ENCODE results near the gene ANXA7.
A peak's percentile ranks its signal among the peaks of the same experiment; 100 is the strongest.
"Not testable (repeated sequence)": the region's sequence is repeated elsewhere in the genome, so short reads cannot be mapped to it uniquely, and the experiment has no call there.

Gene ANXA7

DNA sequence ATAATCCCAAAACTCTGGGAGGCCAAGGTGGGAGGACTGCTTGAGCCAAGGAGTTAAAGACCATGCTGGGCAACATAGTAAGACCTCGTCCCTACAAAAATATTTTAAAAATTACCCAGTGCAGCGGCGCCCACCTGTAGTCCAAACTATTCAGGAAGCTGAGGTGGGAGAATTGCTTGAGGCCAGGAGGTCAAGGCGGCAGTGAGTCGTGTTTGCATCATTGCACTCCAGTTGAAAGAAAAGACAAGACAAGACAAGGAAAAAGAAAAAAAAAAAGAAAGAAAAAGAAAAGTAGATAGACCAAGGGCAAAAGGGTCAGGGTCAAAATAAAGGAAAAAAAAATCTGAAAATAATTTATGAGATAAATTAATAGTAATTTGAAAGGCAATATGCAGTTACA, 5.8 kb downstream of the ANXA7 start:
- DNase-seq (ENCODE audit: low read depth in 2 of 3, low spot score in 1 of 3) = no peak

DNA sequence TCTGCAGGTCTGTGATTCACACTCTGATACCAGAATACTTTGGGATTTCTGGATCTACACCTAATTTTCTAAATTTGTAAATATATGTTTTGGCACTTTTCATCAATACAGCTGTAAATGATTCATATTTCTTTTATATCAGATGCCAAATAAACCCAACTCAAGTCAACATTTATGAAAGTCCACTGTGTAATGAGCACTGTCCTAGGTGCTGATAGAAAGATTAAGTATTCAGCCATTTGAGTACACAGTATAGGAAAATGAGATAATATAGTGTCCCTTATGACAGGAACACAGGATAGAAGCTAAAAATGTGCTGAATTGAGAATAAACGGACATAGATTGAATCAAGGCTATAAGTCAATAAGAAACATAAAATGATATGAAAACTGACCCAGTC, 6.4 kb downstream of the ANXA7 start:
- DNase-seq (ENCODE audit: low read depth in 2 of 3, low spot score in 1 of 3) = no peak

- DNase-seq (ENCODE audit: low read depth in 2 of 3, low spot score in 1 of 3) = no peak
Measured at GRCh38 chr10:73406846-73407245, 7.0 kb downstream of the ANXA7 start.

DNA sequence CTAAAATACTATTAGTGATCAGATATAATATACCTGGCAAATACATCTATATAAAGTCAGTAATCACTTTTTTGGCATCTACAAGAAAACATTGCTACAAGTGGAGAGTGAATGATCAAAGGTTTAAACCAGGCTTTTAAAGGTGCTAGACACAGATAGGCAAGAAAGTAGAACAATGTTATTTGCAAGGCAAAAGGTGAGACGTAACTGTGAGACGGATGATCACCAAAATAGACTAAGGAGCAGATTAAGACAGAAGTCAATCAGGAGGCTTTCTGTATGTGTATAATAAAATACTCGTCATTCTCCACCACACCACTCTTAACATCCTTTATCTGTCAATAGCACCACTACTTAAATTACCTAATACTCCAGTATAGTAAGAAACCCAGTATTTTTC, 8.3 kb downstream of the ANXA7 start:
- no peak for DNase-seq (ENCODE audit: low read depth in 2 of 3, low spot score in 1 of 3)

DNA sequence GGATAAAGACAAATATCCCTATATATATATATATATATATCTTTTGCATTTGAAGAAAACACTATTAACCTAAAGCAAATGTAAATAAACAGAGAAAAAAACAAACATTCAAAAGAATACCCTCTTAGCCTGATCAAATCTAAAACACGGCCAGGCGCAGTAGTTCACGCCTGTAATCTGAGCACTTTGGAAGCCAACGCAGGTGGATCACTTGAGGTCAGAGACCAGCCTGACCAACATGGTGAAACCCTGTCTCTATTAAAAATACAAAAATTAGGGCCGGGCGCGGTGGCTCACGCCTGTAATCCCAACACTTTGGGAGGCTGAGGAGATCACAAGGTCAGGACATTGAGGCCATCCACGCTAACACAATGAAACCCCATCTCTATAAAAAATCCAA, 9.2 kb downstream of the ANXA7 start:
- no peak for DNase-seq (ENCODE audit: low read depth in 2 of 3, low spot score in 1 of 3)

DNA sequence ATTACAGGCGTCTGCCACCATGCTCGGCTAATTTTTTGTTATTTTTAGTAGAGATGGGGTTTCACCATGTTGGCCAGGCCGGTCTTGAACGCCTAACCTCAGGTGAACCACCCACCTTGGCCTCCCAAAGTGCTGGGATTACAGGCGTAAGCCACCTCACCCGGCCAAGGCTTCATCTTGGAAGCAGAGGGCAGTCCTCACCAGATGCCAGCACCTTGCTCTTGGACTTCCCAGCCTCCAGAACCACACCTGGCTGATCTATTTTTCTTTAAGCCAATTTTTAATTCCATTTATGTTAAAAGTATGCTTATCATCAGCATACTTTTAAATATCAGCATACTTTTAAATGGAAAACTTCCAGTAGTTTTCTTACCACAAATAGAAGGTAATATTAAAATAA, 12.2 kb downstream of the ANXA7 start:
- DNase-seq (ENCODE audit: low read depth in 2 of 3, low spot score in 1 of 3) = no peak

GRCh38 chr10:73399063-73399462, 14.8 kb downstream of the ANXA7 start:
- DNase-seq (ENCODE audit: low read depth in 2 of 3, low spot score in 1 of 3) = no peak

- no peak for DNase-seq (ENCODE audit: low read depth in 2 of 3, low spot score in 1 of 3)
Measured at GRCh38 chr10:73398024-73398423, 15.8 kb downstream of the ANXA7 start.

DNA sequence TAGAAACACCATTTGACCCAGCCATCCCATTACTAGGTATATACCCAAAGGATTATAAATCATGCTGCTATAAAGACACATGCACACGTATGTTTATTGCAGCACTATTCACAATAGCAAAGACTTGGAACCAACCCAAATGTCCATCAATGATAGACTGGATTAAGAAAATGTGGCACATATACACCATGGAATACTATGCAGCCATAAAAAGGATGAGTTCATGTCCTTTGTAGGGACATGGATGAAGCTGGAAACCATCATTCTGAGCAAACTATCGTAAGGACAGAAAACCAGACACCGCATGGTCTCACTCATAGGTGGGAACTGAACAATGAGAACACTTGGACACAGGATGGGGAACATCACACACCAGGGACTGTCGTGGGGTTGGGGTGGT, 19.5 kb downstream of the ANXA7 start:
- DNase-seq (ENCODE audit: low read depth in 2 of 3, low spot score in 1 of 3) = not testable (repeated sequence)

- DNase-seq (ENCODE audit: low read depth in 2 of 3, low spot score in 1 of 3) = no peak
Measured at GRCh38 chr10:73388228-73388627, 25.6 kb downstream of the ANXA7 start.

DNA sequence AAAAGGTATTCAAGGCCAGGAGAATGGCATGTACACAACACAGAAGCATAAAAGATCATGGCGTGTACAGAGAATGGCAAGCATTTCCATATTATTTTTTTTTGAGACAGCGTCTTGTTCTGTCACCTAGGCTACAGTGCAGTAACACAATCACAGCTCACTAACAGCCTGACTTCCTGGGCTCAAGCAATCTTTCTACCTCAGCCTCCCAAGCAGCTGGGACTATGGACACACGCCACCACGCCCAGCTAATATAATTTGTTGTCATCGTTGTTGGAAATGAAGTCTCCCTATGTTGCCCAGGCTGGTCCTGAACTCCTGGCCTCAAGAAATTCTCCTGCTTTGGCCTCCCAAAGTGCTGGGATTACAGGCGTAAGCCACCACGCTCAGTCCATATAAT, 27.3 kb downstream of the ANXA7 start:
- DNase-seq (ENCODE audit: low read depth in 2 of 3, low spot score in 1 of 3) = no peak

GRCh38 chr10:73379064-73379748, 34.7 kb downstream of the ANXA7 start:
- no peak for DNase-seq (ENCODE audit: low read depth in 2 of 3, low spot score in 1 of 3)

GRCh38 chr10:73376679-73377078, 37.2 kb downstream of the ANXA7 start:
- DNase-seq (ENCODE audit: low read depth in 2 of 3, low spot score in 1 of 3) = no peak

- DNase-seq (ENCODE audit: low read depth in 2 of 3, low spot score in 1 of 3) = peak in 1 of 3 donors; percentile 9
Measured at GRCh38 chr10:73368238-73368637, 45.6 kb downstream of the ANXA7 start.

GRCh38 chr10:73366381-73367298, 47.2 kb downstream of the ANXA7 start:
- DNase-seq (ENCODE audit: low read depth in 2 of 3, low spot score in 1 of 3) = no peak

- DNase-seq (ENCODE audit: low read depth in 2 of 3, low spot score in 1 of 3) = no peak
Measured at GRCh38 chr10:73364964-73365363, 48.9 kb downstream of the ANXA7 start.

- no peak for DNase-seq (ENCODE audit: low read depth in 2 of 3, low spot score in 1 of 3)
Measured at GRCh38 chr10:73359492-73359891, 54.4 kb downstream of the ANXA7 start.

DNA sequence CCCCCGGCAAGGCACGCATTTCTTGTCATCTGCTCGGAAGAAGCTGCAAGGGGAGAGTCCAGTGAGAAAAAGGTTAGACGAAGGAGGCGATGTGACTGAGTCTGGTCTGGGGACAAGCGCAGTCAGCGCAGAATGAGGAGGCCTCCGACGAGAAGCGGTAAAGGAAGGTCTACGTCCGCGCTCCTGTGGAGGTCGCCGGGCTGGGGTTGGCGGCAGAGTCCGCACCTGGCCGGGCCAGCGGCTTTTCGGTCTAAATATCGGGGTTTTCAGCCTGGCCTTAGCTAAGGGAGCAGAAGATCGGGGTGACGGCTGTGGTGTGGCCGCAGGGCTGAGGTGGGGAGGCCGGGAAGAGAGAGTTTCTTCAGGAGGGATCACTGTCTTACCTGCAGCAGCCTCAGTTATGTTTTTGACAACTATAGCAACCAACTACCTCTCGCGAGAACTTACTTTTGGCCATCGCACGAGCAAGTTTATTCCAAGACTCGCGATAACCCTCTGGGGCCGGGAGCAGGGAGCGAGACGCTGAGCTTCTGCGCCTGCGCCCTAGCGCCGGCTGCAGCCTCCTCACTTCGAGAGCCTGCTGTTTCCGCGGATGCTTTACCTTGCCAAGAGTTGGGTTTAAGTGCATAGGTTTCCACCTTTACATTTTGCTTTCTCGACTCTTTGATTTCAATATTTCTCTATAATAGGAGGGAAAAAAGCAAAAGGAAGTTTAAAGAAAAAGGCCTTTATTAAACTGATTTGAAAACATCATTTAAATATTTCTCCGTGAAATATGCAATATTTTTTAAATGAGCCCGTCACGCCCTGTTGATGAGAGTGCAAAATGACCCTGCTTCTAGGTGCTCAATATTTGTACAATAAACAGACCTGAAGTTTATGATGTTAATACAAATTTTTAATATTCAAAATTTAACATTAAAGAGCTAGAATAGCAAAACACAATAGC, 55.3 kb downstream of the ANXA7 start, which contains the start of gene CFAP70:
TSS of gene CFAP70 (minus strand) at position 534 of the 949 bp plus-strand sequence. CDS start 4,068 bp downstream, outside the sequence.
- DNase-seq (ENCODE audit: low read depth in 2 of 3, low spot score in 1 of 3) = peak; percentile 86 to 90 (median 87)

GRCh38 chr10:73357821-73358220, 56.0 kb downstream of the ANXA7 start:
- DNase-seq (ENCODE audit: low read depth in 2 of 3, low spot score in 1 of 3) = no peak

DNA sequence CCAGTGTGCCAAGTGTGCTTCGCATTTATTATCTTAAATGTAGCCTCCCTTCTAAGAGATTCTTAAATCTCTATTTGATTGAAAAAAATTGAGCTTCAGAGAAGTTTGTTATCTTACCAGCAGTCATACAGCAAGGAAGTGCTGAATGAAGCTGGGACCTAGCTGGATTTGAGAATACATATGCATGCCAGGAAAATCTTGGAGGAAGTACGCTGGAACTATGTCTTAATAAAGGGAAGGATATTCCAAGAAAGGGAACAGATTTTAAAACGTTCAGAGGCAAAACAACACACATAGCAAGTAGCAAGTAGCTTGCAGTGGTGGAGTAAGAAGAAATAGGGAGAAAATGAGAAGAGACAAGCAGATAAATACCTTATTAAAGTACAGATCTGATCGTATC, 56.7 kb downstream of the ANXA7 start:
- DNase-seq (ENCODE audit: low read depth in 2 of 3, low spot score in 1 of 3) = no peak

GRCh38 chr10:73344269-73344668, 69.6 kb downstream of the ANXA7 start:
- no peak for DNase-seq (ENCODE audit: low read depth in 2 of 3, low spot score in 1 of 3)
